Endodermal cell (in vitro differentiated cells): ENCODE data around the gene STAM2. TPM values are rescaled to one million over a fixed set of nuclear protein-coding genes. Genes with fewer than 3 reads are reported as not detected.

ENCODE experiments used
- DNase-seq: peaks from one replicate; pipeline ENCODE4 v3.0.0-alpha.2; 2017
- H3K27ac ChIP-seq: 2 replicates; pipeline ENCODE4 v1.5.1; 2013; ENCODE audit warnings: mild to moderate bottlenecking, low read depth, low read length, moderate library complexity
- H3K27me3 ChIP-seq: 2 replicates; pipeline ENCODE4 v1.6.1; 2013; ENCODE audit warnings: mild to moderate bottlenecking, low read length, moderate library complexity; ENCODE audit not compliant: insufficient read depth, control insufficient read depth, poor library complexity, severe bottlenecking
- H3K36me3 ChIP-seq: 2 replicates; pipeline ENCODE4 v1.7.0; 2013; ENCODE audit warnings: mild to moderate bottlenecking, low read length, moderate library complexity; ENCODE audit not compliant: control insufficient read depth, insufficient read depth
- H3K4me1 ChIP-seq: one replicate; pipeline ENCODE4 v1.7.0; 2013; ENCODE audit warnings: low read length; ENCODE audit not compliant: control insufficient read depth, insufficient read depth
- H3K4me3 ChIP-seq: 2 replicates; pipeline ENCODE4 v1.5.1; 2013; ENCODE audit warnings: mild to moderate bottlenecking, low read length, moderate library complexity
- H3K9ac ChIP-seq: 2 replicates; pipeline ENCODE4 v1.6.1; 2013; ENCODE audit warnings: mild to moderate bottlenecking, low read length, moderate library complexity; ENCODE audit not compliant: poor library complexity, severe bottlenecking; ENCODE audit errors: extremely low read depth
- H3K9me3 ChIP-seq: 2 replicates; pipeline ENCODE4 v1.6.1; 2013; ENCODE audit warnings: mild to moderate bottlenecking, low read length, moderate library complexity; ENCODE audit not compliant: control insufficient read depth
- H3K27ac Mint-ChIP-seq: 2 replicates; pipeline ENCODE4 v1.8.0; 2020; ENCODE audit warnings: mixed read lengths
- H3K27me3 Mint-ChIP-seq: 2 replicates; pipeline ENCODE4 v1.8.0; 2021; ENCODE audit warnings: mild to moderate bottlenecking, mixed read lengths; ENCODE audit not compliant: insufficient read depth
- H3K36me3 Mint-ChIP-seq: 2 replicates; pipeline ENCODE4 v1.8.0; 2020; ENCODE audit warnings: low read depth, mixed read lengths
- H3K4me1 Mint-ChIP-seq: 2 replicates; pipeline ENCODE4 v1.8.0; 2020; ENCODE audit warnings: mixed read lengths
- H3K4me3 Mint-ChIP-seq: 2 replicates; pipeline ENCODE4 v1.8.0; 2020; ENCODE audit warnings: mild to moderate bottlenecking, moderate library complexity, mixed read lengths
- H3K9me3 Mint-ChIP-seq: 2 replicates; pipeline ENCODE4 v1.8.0; 2020; ENCODE audit warnings: mild to moderate bottlenecking, mixed read lengths
- CTCF ChIP-seq: fragments of 200-600 bp; sonication (generic); conservative IDR thresholded peaks from 2 replicates; pipeline ENCODE4 v1.5.0; 2021; ENCODE audit warnings: antibody characterized with exemption, mild to moderate bottlenecking
- WGBS, 2 experiments: methylation state at CpG; one replicate each; pipeline versions ENCODE4 v1.1.5 to v1.1.7; 2013; ENCODE audit warnings: missing lambda C conversion rate in 2 of 2, mixed read lengths in 1 of 2; ENCODE audit not compliant: insufficient coverage in 1 of 2, insufficient read length in 1 of 2; 5-methylcytosine and 5-hydroxymethylcytosine counted together
- total RNA-seq, 2 donors: library from RNA; stranded (reverse); fragmentation: NEBNext Ultra II Directional in 1 of 2; extraction: Animal tissue kit (Norgen Biotek cat#: 25700) in 1 of 2; gene quantifications; 2 replicates in 1 of 2; 3 replicates in 1 of 2; pipeline ENCODE4 v1.2.1, GENCODE V29; 2021

The STAM2 gene
- total RNA-seq, 2 donors from 2014 or later, result 21.5 to 30.9 TPM

GRCh38 chr2:152089238-152089637 is 86.3 kb downstream of the STAM2 start:
- H3K4me3 ChIP-seq, result no peak overlapping the region
- no peak for TF ChIP-seq CTCF
- no peaks in the 10 kb centered on the region for H3K36me3 ChIP-seq
- H3K9me3 ChIP-seq, result no peaks in the 10 kb centered on the region
- DNase-seq, result no peak
- H3K4me1 ChIP-seq, result no peaks in the 10 kb centered on the region
- H3K9ac ChIP-seq, result no peak overlapping the region
- Mint-ChIP-seq H3K27ac (no peak overlapping the region), H3K4me3 (no peak overlapping the region), H3K4me1 (no peaks in the 10 kb centered on the region), H3K9me3 (no peaks in the 10 kb centered on the region), H3K27me3 (peaks cover 13% of the 10 kb centered on the region), H3K36me3 (no peaks in the 10 kb centered on the region)
- no peak overlapping the region for H3K27ac ChIP-seq
- H3K27me3 ChIP-seq, result peaks cover 8% of the 10 kb centered on the region
- WGBS, 2 experiments, result 88 to 100% methylated on average over 1 to 2 of the region's 2 CpGs

- no peak for DNase-seq
- no peak overlapping the region for H3K9ac ChIP-seq
- H3K36me3 ChIP-seq, result no peaks in the 10 kb centered on the region
- H3K27me3 ChIP-seq, result no peaks in the 10 kb centered on the region
- no peaks in the 10 kb centered on the region for H3K9me3 Mint-ChIP-seq
- 76% methylated on average over 3 of the region's 3 CpGs; no CpG with 5 or more reads in 1 of the 2 experiments for WGBS, 2 experiments
- H3K27me3 Mint-ChIP-seq, result peaks cover 6% of the 10 kb centered on the region
- H3K4me3 Mint-ChIP-seq, result no peak overlapping the region
- no peaks in the 10 kb centered on the region for H3K4me1 Mint-ChIP-seq
- H3K27ac Mint-ChIP-seq, result no peak overlapping the region
- no peak overlapping the region for H3K4me3 ChIP-seq
- no peak overlapping the region for H3K27ac ChIP-seq
- no peaks in the 10 kb centered on the region for H3K4me1 ChIP-seq
- H3K36me3 Mint-ChIP-seq, result no peaks in the 10 kb centered on the region
- H3K9me3 ChIP-seq, result no peaks in the 10 kb centered on the region
- no peak for TF ChIP-seq CTCF
Measured at GRCh38 chr2:152088006-152088405, 87.6 kb downstream of the STAM2 start.

GRCh38 chr2:152086231-152086630 is 89.3 kb downstream of the STAM2 start:
- H3K4me1 Mint-ChIP-seq, result no peaks in the 10 kb centered on the region

More at GRCh38 chr2:152086231-152086630, 89.3 kb downstream of the STAM2 start:
- Mint-ChIP-seq H3K9me3 (no peaks in the 10 kb centered on the region), H3K4me3 (no peak overlapping the region), H3K27me3 (peaks cover 2% of the 10 kb centered on the region), H3K27ac (no peak overlapping the region), H3K36me3 (no peaks in the 10 kb centered on the region)
- Histone ChIP-seq H3K4me3 (no peak overlapping the region), H3K4me1 (no peaks in the 10 kb centered on the region), H3K9ac (no peak overlapping the region), H3K36me3 (no peaks in the 10 kb centered on the region), H3K27me3 (no peaks in the 10 kb centered on the region), H3K9me3 (no peaks in the 10 kb centered on the region), H3K27ac (no peak overlapping the region)
- TF ChIP-seq CTCF, result no peak
- DNase-seq, result no peak
- 100% methylated on average over 1 of the region's 2 CpGs for WGBS, 2 experiments
